ENCODE measurements around the gene KRT4.

DNA sequence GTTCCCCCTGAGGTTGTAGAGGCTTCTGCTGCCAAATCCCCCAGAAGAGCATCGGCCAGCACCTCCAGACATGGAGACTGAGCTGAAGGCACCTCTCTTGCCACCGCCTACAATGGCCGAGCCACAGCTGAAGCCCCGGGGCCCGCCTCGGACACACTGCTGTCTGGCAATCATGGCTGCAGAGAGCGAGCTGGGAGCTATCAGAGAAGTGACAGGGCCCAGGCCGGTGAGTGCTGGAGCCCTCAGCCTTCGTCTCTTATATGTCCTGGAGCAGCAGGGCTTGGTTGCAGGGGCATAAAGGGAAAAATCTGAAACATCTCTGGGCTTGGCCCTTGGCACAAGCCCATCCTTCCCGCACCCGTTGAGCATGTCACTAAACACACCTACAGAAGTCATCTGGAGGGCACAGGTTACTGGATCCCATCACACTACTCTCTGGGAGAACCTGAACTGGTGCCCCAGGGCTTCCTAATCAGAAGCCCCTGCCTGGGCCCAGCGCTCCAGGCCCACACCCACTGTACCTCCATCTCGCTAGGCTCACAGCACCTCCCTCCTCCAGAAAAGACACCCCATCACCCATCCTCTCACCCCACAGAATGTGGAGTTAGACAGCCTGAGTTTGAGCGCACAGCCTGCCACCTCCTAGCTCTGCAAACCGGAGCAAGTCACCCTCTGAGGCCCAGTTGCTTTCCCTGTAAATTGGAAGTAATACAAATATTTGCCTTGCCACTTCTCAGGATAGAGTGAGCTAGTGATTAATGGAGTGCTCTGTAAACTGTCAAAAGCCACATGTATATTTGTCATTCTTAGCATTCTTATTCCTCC, at the start of gene KRT4:
- TF ChIP-seq EZH2 (IDR thresholded peaks at IDR 0.05) (no peak), POLR2AphosphoS5 (IDR thresholded peaks at IDR 0.05; ENCODE audit: low read depth, low read length) (no peak), EZH2phosphoT487 (IDR thresholded peaks at IDR 0.05; ENCODE audit: borderline replicate concordance) (no peak), RAD21 (IDR thresholded peaks at IDR 0.05; ENCODE audit: low read depth) (no peak), TCF7L2 (IDR thresholded peaks at IDR 0.05; ENCODE audit: borderline replicate concordance, extremely low read depth, insufficient read depth, insufficient read length) (no peak), SRF (IDR thresholded peaks at IDR 0.05; ENCODE audit: low read depth) (no peak)
- TF ChIP-seq, protein P1, sequence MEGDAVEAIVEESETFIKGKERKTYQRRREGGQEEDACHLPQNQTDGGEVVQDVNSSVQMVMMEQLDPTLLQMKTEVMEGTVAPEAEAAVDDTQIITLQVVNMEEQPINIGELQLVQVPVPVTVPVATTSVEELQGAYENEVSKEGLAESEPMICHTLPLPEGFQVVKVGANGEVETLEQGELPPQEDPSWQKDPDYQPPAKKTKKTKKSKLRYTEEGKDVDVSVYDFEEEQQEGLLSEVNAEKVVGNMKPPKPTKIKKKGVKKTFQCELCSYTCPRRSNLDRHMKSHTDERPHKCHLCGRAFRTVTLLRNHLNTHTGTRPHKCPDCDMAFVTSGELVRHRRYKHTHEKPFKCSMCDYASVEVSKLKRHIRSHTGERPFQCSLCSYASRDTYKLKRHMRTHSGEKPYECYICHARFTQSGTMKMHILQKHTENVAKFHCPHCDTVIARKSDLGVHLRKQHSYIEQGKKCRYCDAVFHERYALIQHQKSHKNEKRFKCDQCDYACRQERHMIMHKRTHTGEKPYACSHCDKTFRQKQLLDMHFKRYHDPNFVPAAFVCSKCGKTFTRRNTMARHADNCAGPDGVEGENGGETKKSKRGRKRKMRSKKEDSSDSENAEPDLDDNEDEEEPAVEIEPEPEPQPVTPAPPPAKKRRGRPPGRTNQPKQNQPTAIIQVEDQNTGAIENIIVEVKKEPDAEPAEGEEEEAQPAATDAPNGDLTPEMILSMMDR (IDR thresholded peaks at IDR 0.05 in 2 of 3, conservative IDR thresholded peaks at IDR 0.05 in 1 of 3; ENCODE audit: borderline replicate concordance in 1 of 3, insufficient read depth in 1 of 3, low read depth in 2 of 3, low read length in 2 of 3) = no peak
- TF ChIP-seq, protein P2, sequence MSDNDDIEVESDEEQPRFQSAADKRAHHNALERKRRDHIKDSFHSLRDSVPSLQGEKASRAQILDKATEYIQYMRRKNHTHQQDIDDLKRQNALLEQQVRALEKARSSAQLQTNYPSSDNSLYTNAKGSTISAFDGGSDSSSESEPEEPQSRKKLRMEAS (IDR thresholded peaks at IDR 0.05) = no peak
